ENCODE data around the gene TXN2.
A peak's percentile ranks its signal among the peaks of the same experiment; 100 is the strongest.
"Not testable (repeated sequence)": the region's sequence is repeated elsewhere in the genome, so short reads cannot be mapped to it uniquely, and the experiment has no call there.

Gene TXN2

DNA sequence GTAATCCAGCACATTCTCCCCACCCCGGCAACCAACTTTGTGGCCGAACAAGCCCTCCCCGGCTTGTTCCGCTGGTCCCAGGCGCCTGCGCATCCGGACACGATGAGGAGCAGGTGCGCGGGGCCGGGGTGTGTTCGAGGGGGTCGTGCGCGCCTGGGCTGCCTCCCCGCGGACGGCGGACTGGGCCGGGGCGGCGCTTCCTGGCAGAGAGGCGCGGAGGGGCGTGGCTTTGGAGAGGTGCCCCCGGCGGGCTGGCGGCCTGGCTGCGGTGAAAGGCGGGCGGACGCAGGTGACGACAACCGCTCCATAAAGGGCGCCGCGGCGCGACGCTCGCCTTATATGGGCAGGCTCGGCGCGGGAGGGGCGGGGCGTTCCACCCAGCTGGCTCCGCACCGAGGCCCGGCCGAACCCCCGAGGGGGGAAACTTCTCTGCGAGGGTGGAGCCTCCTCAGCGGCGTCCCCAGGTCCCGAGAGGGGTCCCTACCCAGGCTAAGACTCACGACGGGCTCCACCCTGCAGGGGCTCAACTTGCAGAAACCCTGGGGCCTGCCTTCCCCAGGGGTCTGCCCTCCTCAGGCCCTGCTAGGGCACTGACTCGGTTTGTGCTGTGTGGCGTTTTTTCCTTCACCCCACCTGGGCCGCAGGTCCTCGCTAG, 26.4 kb downstream of the TXN2 start:
- TF ChIP-seq, protein P1, sequence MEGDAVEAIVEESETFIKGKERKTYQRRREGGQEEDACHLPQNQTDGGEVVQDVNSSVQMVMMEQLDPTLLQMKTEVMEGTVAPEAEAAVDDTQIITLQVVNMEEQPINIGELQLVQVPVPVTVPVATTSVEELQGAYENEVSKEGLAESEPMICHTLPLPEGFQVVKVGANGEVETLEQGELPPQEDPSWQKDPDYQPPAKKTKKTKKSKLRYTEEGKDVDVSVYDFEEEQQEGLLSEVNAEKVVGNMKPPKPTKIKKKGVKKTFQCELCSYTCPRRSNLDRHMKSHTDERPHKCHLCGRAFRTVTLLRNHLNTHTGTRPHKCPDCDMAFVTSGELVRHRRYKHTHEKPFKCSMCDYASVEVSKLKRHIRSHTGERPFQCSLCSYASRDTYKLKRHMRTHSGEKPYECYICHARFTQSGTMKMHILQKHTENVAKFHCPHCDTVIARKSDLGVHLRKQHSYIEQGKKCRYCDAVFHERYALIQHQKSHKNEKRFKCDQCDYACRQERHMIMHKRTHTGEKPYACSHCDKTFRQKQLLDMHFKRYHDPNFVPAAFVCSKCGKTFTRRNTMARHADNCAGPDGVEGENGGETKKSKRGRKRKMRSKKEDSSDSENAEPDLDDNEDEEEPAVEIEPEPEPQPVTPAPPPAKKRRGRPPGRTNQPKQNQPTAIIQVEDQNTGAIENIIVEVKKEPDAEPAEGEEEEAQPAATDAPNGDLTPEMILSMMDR (IDR thresholded peaks at IDR 0.05; ENCODE audit: borderline replicate concordance, insufficient read depth, low read depth, low read length) = peak; percentile 5; the same call in 1 of the 2 replicates

DNA sequence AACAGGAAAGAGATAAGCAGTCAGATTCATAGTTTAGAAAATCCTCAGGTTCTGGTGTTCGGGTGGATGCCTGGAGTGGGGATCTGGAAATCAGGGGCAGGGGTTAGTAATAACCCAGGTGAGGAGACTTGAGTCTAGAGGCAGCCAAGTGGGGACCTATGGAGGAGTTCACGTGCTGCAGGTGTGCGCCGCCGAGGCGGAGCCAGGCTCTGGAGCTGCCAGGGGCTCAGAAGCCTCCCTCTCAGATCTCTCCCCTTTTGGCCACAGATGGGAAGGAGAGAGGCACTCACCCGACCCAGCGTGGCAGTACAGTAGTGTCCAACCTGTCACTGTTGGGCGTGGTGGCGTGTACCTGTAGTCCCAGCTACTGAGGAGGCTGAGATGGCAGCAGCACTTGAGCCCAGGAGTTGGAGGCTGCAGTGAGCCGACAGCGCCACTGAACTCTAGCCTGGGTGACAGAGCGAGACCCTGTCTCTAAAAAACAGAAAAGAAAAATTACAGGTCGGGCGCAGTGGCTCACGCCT, 27.5 kb downstream of the TXN2 start:
- H3K4me3 ChIP-seq (ENCODE audit: low read depth, low read length) = no peak overlapping the region
- TF ChIP-seq, protein P1 (IDR thresholded peaks at IDR 0.05; ENCODE audit: borderline replicate concordance, insufficient read depth, low read depth, low read length) = no peak

More for the DNA sequence above, 26.4 kb downstream of the TXN2 start:
- peak overlapping the region; percentile 52 for H3K4me3 ChIP-seq (ENCODE audit: low read depth, low read length)

DNA sequence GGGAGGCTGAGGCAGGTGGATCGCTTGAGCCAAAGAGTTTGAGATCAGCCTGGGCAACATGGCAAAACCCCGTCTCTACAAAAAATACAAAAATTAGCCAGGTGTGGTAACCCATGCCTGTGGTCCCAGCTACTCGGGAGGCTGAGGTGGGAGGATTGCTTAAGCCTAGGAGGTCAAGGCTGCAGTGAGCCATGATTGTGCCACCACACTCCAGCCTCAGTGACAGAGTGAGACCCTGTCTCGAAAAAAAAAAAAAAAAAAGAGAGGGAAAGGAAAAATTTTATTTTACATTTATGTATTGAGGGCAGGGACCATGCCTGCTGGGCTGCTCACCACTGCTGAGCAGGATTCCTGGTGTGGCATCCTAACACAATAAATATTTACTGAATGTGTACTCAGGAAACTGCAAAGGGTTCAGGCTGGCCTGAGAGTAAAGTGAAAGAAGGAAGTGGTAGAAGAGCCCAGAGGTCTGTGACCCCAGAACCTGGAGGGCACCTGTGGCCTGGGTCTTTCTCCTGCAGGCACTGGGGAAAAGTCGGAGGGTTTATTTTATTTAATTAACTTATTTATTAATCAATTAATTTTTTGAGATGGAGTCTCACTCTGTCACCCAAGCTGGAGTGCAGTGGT, 28.3 kb downstream of the TXN2 start:
- H3K4me3 ChIP-seq (ENCODE audit: low read depth, low read length) = not testable (repeated sequence)

DNA sequence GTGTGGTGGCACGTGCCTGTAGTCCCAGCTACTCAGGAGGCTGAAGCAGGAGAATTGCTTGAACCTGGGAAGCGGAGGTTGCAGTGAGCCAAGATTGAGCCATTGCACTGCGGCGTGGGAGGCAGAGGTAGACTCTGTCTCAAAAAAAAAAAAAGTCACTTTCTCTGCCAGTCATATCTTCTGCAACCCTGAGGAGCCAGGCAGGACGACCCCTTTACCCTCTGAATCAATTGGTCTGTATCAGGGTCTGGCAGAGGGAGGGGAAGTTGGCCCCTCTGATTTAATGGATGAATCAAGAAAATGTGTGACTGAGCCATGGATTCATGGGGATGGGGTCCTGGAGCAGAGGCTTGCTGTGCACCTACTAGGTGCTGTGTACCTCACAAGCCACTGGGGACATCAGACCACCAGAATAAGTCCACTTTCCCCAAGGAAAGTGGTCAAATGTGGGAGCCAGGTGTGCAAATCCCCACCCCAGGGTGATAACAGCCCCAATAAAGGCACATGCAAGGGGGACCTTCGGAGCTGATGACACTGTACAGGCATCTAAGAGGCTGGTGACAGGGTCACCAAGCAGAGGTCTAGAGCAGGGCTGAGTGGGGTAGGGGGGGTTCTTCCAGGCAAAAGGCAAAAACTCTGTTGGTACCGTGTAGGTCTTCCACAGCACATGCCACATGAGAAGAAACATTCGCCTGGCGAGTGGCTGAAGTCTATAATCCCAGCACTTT, 29.0 kb downstream of the TXN2 start:
- TF ChIP-seq, protein P1 (IDR thresholded peaks at IDR 0.05; ENCODE audit: borderline replicate concordance, insufficient read depth, low read depth, low read length) = no peak
- H3K4me3 ChIP-seq (ENCODE audit: low read depth, low read length) = no peak overlapping the region

DNA sequence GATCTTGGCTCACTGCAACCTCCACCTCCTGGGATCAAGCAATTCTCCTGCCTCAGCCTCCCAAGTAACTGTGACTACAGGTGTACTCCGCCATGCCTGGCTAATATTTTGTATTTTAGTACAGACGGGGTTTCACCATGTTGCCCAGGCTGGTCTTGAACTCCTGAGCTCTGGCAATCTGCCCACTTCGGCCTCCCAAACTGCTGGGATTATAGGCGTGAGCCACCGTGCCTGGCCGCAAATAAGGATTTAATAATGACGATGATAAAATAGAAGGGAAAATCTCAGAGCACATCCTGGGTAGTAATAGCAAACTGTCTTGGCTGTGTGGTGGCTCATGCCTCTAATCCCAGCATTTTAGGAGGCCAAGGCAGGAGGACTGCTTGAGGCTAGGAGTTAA, 30.5 kb downstream of the TXN2 start:
- not testable (repeated sequence) for H3K4me3 ChIP-seq (ENCODE audit: low read depth, low read length)

DNA sequence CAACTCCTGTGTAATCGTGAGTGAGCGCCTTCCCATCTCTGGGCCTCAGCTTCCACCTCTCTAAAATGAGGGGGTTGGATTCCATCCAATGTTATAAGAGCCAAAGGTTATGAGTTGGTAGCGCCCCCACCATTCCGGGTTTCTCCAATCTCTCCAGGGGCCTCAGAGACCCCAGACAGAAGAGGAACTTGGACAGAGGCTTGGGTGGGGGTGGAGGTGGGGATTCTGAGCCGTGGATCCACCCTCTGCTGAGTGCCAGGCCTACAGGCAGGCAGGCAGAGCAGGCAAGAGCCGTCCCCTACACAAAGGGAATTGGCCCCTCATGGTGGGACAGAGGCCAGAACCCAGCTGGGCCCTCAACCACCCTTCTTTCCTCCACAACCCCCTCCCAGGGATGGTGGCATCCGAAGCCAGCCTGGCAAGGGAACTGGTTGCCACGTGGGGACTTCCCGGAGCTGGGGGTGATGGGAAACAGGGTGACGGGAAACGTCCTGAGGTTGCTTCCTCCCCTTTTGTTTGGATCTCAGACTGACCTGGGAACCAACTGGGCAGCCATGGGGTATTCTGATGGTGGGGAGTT, 31.8 kb downstream of the TXN2 start:
- TF ChIP-seq, protein P1 (IDR thresholded peaks at IDR 0.05; ENCODE audit: borderline replicate concordance, insufficient read depth, low read depth, low read length) = no peak
- no peak overlapping the region for H3K4me3 ChIP-seq (ENCODE audit: low read depth, low read length)

DNA sequence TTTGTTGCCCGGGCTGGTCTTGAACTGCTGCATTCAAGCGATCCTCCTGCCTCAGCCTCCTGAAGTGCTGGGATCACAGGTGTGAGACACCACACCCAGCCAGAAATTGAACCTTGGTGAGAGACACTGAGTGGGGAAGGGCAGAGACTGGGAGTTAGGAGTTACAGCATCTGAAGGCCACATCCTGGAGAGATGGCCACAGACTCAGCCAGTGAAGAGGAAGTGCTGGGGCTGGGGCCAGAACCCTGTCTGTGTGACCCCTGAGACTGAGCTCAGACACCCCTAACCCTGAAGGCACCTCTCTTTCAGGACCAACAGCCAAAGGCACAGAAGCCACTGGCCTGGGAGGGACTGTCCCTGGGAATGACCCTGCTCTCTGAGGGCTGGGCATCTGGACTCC, 33.8 kb downstream of the TXN2 start:
- TF ChIP-seq, protein P1 (IDR thresholded peaks at IDR 0.05; ENCODE audit: borderline replicate concordance, insufficient read depth, low read depth, low read length) = no peak

More for the DNA sequence above, 33.8 kb downstream of the TXN2 start:
- H3K4me3 ChIP-seq (ENCODE audit: low read depth, low read length) = no peak overlapping the region
